Measurements from ENCODE around the gene OSCAR. TPM values are rescaled to one million over a fixed set of nuclear protein-coding genes. Genes with fewer than 3 reads are reported as not detected.

OSCAR gene
- total RNA-seq, 1 donor from 2014 or later = 0.37 TPM

DNA sequence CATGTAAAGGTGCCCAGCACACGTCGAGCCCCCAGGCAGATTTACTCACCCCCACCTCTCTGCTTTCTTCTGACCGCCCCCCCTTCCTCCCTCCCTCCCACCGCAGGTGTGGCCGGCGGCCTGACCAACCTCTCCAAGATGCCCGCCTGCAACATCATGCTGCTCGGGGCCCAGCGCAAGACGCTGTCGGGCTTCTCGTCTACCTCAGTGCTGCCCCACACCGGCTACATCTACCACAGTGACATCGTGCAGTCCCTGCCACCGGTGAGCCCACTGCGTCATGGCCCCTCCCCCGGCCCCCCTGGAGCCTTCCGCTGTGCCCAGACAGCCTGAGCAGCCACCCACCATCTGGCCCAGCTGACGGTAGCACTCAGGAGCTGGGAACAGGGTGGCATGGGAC lies 23.8 kb upstream of the OSCAR start:
- DNase-seq (ENCODE audit: low spot score) = no peak
- TF ChIP-seq, protein P1, sequence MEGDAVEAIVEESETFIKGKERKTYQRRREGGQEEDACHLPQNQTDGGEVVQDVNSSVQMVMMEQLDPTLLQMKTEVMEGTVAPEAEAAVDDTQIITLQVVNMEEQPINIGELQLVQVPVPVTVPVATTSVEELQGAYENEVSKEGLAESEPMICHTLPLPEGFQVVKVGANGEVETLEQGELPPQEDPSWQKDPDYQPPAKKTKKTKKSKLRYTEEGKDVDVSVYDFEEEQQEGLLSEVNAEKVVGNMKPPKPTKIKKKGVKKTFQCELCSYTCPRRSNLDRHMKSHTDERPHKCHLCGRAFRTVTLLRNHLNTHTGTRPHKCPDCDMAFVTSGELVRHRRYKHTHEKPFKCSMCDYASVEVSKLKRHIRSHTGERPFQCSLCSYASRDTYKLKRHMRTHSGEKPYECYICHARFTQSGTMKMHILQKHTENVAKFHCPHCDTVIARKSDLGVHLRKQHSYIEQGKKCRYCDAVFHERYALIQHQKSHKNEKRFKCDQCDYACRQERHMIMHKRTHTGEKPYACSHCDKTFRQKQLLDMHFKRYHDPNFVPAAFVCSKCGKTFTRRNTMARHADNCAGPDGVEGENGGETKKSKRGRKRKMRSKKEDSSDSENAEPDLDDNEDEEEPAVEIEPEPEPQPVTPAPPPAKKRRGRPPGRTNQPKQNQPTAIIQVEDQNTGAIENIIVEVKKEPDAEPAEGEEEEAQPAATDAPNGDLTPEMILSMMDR (IDR thresholded peaks at IDR 0.05) = no peak
- H3K27me3 Mint-ChIP-seq (ENCODE audit: low read depth) = no peaks in the 10 kb centered on the region
- H3K9me3 Mint-ChIP-seq (ENCODE audit: low read depth) = no peaks in the 10 kb centered on the region
- H3K4me1 Mint-ChIP-seq (ENCODE audit: low read depth) = no peaks in the 10 kb centered on the region
- H3K27ac Mint-ChIP-seq (ENCODE audit: unreplicated experiment) = no peak overlapping the region
- no peak overlapping the region for H3K4me3 Mint-ChIP-seq (ENCODE audit: unreplicated experiment)
- peaks cover 17% of the 10 kb centered on the region for H3K36me3 Mint-ChIP-seq (ENCODE audit: low read depth)

DNA sequence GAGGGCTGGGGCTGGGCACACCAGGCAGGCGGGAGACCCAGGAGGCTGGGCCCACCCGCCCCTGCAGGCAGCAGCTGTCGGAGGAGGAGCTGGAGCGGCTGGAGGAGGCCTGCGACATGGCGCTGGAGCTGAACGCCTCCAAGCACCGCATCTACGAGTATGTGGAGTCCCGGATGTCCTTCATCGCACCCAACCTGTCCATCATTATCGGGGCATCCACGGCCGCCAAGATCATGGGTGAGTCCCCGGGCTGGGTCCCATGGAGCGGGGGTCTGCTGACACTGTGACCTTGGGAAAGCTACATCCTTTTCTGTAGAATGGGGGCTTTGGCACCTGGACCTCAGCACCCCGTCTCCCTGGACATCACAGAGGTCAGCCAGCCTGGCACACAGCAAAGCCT lies 23.1 kb upstream of the OSCAR start:
- Mint-ChIP-seq H3K36me3 (ENCODE audit: low read depth) (peaks cover 16% of the 10 kb centered on the region), H3K27me3 (ENCODE audit: low read depth) (no peaks in the 10 kb centered on the region), H3K4me3 (ENCODE audit: unreplicated experiment) (no peak overlapping the region), H3K27ac (ENCODE audit: unreplicated experiment) (no peak overlapping the region), H3K4me1 (ENCODE audit: low read depth) (no peaks in the 10 kb centered on the region), H3K9me3 (ENCODE audit: low read depth) (no peaks in the 10 kb centered on the region)
- TF ChIP-seq, protein P1 (IDR thresholded peaks at IDR 0.05) = no peak
- no peak for DNase-seq (ENCODE audit: low spot score)

DNA sequence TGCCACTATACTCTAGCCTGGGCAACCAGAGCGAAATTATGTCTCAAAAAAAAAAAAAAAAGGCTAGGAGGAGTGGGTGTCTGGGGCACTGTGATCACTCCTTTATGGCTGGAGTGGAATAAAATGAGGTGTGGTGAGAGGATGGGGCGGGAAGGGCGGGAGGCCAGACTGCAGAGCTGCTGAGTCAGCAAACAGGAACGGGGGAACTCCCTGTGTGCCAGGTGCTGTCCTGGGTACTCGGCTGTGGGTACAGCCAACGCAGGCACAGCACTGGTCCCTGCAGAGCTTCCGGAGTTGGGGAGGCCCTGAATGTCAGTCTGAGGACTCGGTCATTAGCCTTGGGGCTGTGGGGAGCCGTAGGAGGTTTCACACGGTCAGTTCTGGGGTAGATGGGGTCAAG lies 20.7 kb upstream of the OSCAR start:
- no peak overlapping the region for H3K4me3 Mint-ChIP-seq (ENCODE audit: unreplicated experiment)
- H3K9me3 Mint-ChIP-seq (ENCODE audit: low read depth) = no peaks in the 10 kb centered on the region
- no peak overlapping the region for H3K27ac Mint-ChIP-seq (ENCODE audit: unreplicated experiment)
- no peaks in the 10 kb centered on the region for H3K27me3 Mint-ChIP-seq (ENCODE audit: low read depth)
- DNase-seq (ENCODE audit: low spot score) = no peak
- peaks cover 13% of the 10 kb centered on the region for H3K36me3 Mint-ChIP-seq (ENCODE audit: low read depth)
- TF ChIP-seq, protein P1 (IDR thresholded peaks at IDR 0.05) = no peak
- peaks cover 10% of the 10 kb centered on the region for H3K4me1 Mint-ChIP-seq (ENCODE audit: low read depth)

DNA sequence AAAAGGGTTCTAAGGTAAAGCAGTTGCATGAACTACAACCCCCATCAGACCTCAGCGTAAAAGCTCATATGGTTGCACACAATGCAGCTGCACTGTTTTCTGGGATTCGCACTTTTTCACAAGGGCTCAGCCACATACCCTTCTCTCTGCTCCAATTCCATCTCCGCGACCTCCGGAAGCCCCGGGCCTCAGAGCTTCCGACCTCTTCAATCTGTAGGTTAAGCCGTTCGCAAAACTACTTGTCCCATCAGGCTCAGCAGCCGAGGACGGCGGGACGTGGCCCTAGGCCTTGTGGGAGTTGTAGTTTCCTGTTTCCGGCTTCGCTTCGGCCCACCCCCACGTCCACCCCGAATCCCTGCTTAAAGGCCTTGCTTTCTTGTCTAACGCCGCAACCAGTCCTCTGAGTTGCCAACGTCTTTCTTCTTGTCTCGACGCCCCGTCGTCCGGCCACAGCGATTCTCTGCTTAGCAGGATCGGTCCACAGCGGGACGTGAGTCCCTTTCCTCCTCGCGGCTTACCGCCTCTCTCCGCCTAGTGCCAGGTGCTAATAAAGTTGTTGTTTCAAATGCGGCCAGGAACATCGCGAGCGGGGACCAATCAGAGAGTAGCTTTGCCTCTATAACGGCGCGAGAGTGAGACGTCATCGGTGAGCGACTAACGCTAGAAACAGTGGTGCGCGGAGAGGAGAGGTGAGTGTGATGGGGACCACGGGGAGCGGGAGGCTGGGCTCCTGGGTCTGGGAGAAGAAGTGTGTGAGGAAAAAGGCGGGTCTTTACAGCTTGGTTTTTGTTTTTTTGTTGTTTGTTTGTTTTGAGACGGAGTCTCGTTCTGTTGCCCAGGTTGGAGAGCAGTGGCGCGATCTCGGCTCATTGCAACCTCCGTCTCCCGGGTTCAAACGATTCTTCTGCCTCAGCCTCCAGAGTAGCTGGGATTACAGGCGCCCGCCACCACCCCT lies 14.8 kb upstream of the OSCAR start, which contains the start of the genes PRPF31 and TFPT:
TSS of gene PRPF31 (plus strand) at position 646 of the 955 bp plus-strand sequence. CDS start 2,525 bp downstream, outside the sequence.
TSS of gene TFPT (minus strand) at position 549 of the 955 bp plus-strand sequence. CDS start at position 161, 388 bp downstream.
- Mint-ChIP-seq H3K27me3 (ENCODE audit: low read depth) (no peaks in the 10 kb centered on the region), H3K36me3 (ENCODE audit: low read depth) (peaks cover 6% of the 10 kb centered on the region), H3K4me1 (ENCODE audit: low read depth) (peaks cover 32% of the 10 kb centered on the region), H3K27ac (ENCODE audit: unreplicated experiment) (peak within 1 kb of the TSS; percentile 96), H3K4me3 (ENCODE audit: unreplicated experiment) (peak within 1 kb of the TSS; percentile 85), H3K9me3 (ENCODE audit: low read depth) (no peaks in the 10 kb centered on the region)
- TF ChIP-seq, protein P1 (IDR thresholded peaks at IDR 0.05) = peak; percentile 8
- DNase-seq (ENCODE audit: low spot score) = no peak

GRCh38 chr19:54114340-54115108 lies 13.9 kb upstream of the OSCAR start:
- peak overlapping the region; percentile 85 for H3K4me3 Mint-ChIP-seq (ENCODE audit: unreplicated experiment)
- H3K27me3 Mint-ChIP-seq (ENCODE audit: low read depth) = no peaks in the 10 kb centered on the region
- H3K9me3 Mint-ChIP-seq (ENCODE audit: low read depth) = no peaks in the 10 kb centered on the region
- peaks cover 9% of the 10 kb centered on the region for H3K36me3 Mint-ChIP-seq (ENCODE audit: low read depth)
- H3K27ac Mint-ChIP-seq (ENCODE audit: unreplicated experiment) = peak overlapping the region; percentile 96
- TF ChIP-seq, protein P1 (IDR thresholded peaks at IDR 0.05) = no peak
- H3K4me1 Mint-ChIP-seq (ENCODE audit: low read depth) = peaks cover 32% of the 10 kb centered on the region
- DNase-seq (ENCODE audit: low spot score) = no peak

All from chondrocyte (in vitro differentiated cells).